Neural progenitor cell (in vitro differentiated cells): Measurements from ENCODE around the gene SLC12A7.

Experiments used
- EZH2 ChIP-seq: fragments of 200-600 bp; sonication (generic); IDR thresholded peaks from 2 replicates; pipeline ENCODE4 v1.6.1; 2017; ENCODE audit warnings: antibody characterized with exemption, mild to moderate bottlenecking, moderate library complexity
- EZH2phosphoT487 ChIP-seq: fragments of 200-600 bp; sonication (generic); IDR thresholded peaks from 2 replicates; pipeline ENCODE4 v1.6.1; 2017; ENCODE audit warnings: antibody characterized with exemption
- TF ChIP-seq, protein P1 (sequence below): fragments of 200-600 bp; sonication (generic); IDR thresholded peaks from 2 replicates; pipeline ENCODE4 v1.5.1; 2017; ENCODE audit warnings: antibody characterized with exemption, mild to moderate bottlenecking

DNA sequence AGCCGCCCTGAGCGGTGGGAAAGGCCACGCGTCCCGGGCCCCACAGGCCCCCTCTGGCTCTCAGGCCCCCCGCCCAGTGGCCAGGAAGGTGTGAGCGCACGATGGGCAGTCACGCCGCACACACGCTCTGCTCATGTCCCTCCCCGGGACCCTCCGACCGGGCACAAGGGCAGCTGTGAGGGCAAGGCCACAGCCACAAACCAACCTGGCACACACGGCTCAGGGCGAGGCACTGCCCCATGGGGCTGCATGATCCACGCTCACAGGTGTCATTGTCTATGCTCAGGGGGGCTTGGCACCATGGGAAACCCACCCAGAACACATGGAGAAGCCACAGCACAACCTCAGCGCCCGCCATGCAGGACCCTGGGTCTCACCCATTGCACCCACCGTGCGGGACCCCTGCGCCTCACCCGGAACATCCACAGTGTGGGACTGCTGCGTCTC is 51.3 kb downstream of the SLC12A7 start:
- no peak for TF ChIP-seq EZH2
- TF ChIP-seq, protein P1, sequence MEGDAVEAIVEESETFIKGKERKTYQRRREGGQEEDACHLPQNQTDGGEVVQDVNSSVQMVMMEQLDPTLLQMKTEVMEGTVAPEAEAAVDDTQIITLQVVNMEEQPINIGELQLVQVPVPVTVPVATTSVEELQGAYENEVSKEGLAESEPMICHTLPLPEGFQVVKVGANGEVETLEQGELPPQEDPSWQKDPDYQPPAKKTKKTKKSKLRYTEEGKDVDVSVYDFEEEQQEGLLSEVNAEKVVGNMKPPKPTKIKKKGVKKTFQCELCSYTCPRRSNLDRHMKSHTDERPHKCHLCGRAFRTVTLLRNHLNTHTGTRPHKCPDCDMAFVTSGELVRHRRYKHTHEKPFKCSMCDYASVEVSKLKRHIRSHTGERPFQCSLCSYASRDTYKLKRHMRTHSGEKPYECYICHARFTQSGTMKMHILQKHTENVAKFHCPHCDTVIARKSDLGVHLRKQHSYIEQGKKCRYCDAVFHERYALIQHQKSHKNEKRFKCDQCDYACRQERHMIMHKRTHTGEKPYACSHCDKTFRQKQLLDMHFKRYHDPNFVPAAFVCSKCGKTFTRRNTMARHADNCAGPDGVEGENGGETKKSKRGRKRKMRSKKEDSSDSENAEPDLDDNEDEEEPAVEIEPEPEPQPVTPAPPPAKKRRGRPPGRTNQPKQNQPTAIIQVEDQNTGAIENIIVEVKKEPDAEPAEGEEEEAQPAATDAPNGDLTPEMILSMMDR = no peak
- TF ChIP-seq EZH2phosphoT487 = no peak
